GM23248 (cell line): ENCODE data around the gene KLF13.

Source experiments
- EZH2 ChIP-seq: fragments of 200-600 bp; sonication (generic); IDR thresholded peaks from 2 replicates; pipeline ENCODE4 v1.6.1; 2018; ENCODE audit warnings: antibody characterized with exemption, mild to moderate bottlenecking; ENCODE audit not compliant: insufficient read depth, poor library complexity, severe bottlenecking
- EZH2phosphoT487 ChIP-seq: fragments of 200-600 bp; sonication (generic); IDR thresholded peaks from 2 replicates; pipeline ENCODE4 v1.6.1; 2018; ENCODE audit warnings: antibody characterized with exemption, moderate library complexity, mild to moderate bottlenecking, low read depth; ENCODE audit not compliant: insufficient read depth

- TF ChIP-seq EZH2 (no peak), EZH2phosphoT487 (no peak)
Observed at GRCh38 chr15:31326156-31326874, at the start of gene KLF13.
